Aorta (tissue), 5 donors: ENCODE results near the gene CYP19A1. TPM values are rescaled to one million over a fixed set of nuclear protein-coding genes. Genes with fewer than 3 reads are reported as not detected.

Source experiments
- ATAC-seq: fragments of 200-7000 bp; cut with Tn5 transposase; one replicate; pipeline ENCODE4 v1.9.1; 2022; ENCODE audit warnings: moderate library complexity; ENCODE audit not compliant: low FRiP score
- DNase-seq, 2 donors: peaks; one replicate each; pipeline ENCODE4 v3.0.0-alpha.2; 2020
- H3K27ac ChIP-seq, 2 donors: one replicate each; pipeline ENCODE4 v1.5.1; 2013; ENCODE audit warnings: low read length in 2 of 2, mild to moderate bottlenecking in 2 of 2, moderate library complexity in 2 of 2, control low read depth in 1 of 2, inconsistent platforms in 1 of 2, low read depth in 1 of 2
- H3K27me3 ChIP-seq, 2 donors: one replicate each; pipeline ENCODE4 v1.6.1; 2013; ENCODE audit warnings: control low read depth in 1 of 2, low read length in 1 of 2, mild to moderate bottlenecking in 1 of 2, moderate library complexity in 1 of 2; ENCODE audit not compliant: insufficient read depth in 2 of 2, control insufficient read depth in 1 of 2
- H3K36me3 ChIP-seq, 2 donors: one replicate each; pipeline ENCODE4 v1.6.1; 2013; ENCODE audit warnings: control low read depth in 1 of 2, low read length in 1 of 2, mild to moderate bottlenecking in 1 of 2; ENCODE audit not compliant: insufficient read depth in 2 of 2, control insufficient read depth in 1 of 2
- H3K4me1 ChIP-seq, 2 donors: one replicate each; pipeline ENCODE4 v1.6.1; 2013; ENCODE audit warnings: low read length in 2 of 2, control low read depth in 1 of 2, mild to moderate bottlenecking in 1 of 2, moderate library complexity in 1 of 2; ENCODE audit not compliant: insufficient read depth in 2 of 2, control insufficient read depth in 1 of 2
- H3K4me3 ChIP-seq, 2 donors: one replicate each; pipeline ENCODE4 v1.5.1; 2013; ENCODE audit warnings: low read length in 2 of 2, control low read depth in 1 of 2, mild to moderate bottlenecking in 1 of 2
- H3K9me3 ChIP-seq: one replicate; pipeline ENCODE4 v1.6.1; 2013; ENCODE audit warnings: mild to moderate bottlenecking, low read length; ENCODE audit not compliant: control insufficient read depth
- WGBS, 2 donors: extraction: QIAGEN DNeasy Blood & Tissue Kit; methylation state at CpG; one replicate each; pipeline ENCODE4 v1.1.7; 2013; 5-methylcytosine and 5-hydroxymethylcytosine counted together
- intact Hi-C, 2 donors: fragments of 100-400 bp; cut with DNase I; formaldehyde crosslinking; loops; one replicate each; pipeline versions ENCODE4 v1.14.2 to v1.15.0; 2022
- polyA plus RNA-seq, 2 donors: library from polyadenylated mRNA; stranded (reverse); fragments of 200-250 nt; gene quantifications; one replicate each; pipeline ENCODE4 v1.2.3, GENCODE V29; 2013
- total RNA-seq, 2 donors: library from RNA; stranded (reverse); fragmentation: NEBNext Ultra II Directional; extraction: Animal tissue kit (Norgen Biotek cat#: 25700); gene quantifications; one replicate each; pipeline ENCODE4 v1.2.1, GENCODE V29; 2021
- donor health status: healthy with polysubstance abuse.
- donor health status: Bipolar disorder and iron deficiency.
- donor health status: DM: no; HTN: no; CAD: no.
- donor health status: DM: no; HTN: no; CAD: no.
- donor health status: DM: yes; HTN: yes; CAD: no.

CYP19A1 gene
- total and polyA plus RNA-seq, 4 donors: 0.77 to 4.8 (median 3.8) TPM

GRCh38 chr15:51201581-51201980, 136.8 kb downstream of the CYP19A1 start:
- ATAC-seq (no peak), DNase-seq (no peak)
- Histone ChIP-seq H3K4me1 (peaks cover 0 to 1% of the 10 kb centered on the region in 2 donors), H3K4me3 (no peak overlapping the region), H3K36me3 (no peaks in the 10 kb centered on the region), H3K27me3 (no peaks in the 10 kb centered on the region), H3K27ac (no peak overlapping the region), H3K9me3 (peaks cover 2% of the 10 kb centered on the region)
- intact Hi-C loops: loop anchor here in 1 of 2 donors (10.0 kb wide), 1 partner anchor 63 kb away; no protein-coding TSS in a partner anchor
- 94 to 97% methylated on average over 5 of the region's 5 CpGs for WGBS, 2 donors

GRCh38 chr15:51200792-51201191, 137.6 kb downstream of the CYP19A1 start:
- DNase-seq (no peak), ATAC-seq (no peak)
- Histone ChIP-seq H3K4me3 (no peak overlapping the region), H3K27me3 (no peaks in the 10 kb centered on the region), H3K9me3 (peaks cover 2% of the 10 kb centered on the region), H3K4me1 (peaks cover 0 to 1% of the 10 kb centered on the region in 2 donors), H3K36me3 (no peaks in the 10 kb centered on the region), H3K27ac (no peak overlapping the region)
- 56 to 70% methylated on average over 3 of the region's 3 CpGs for WGBS, 2 donors
- intact Hi-C loops: loop anchor here in 1 of 2 donors (10.0 kb wide), 1 partner anchor 64 kb away; no protein-coding TSS in a partner anchor

DNA sequence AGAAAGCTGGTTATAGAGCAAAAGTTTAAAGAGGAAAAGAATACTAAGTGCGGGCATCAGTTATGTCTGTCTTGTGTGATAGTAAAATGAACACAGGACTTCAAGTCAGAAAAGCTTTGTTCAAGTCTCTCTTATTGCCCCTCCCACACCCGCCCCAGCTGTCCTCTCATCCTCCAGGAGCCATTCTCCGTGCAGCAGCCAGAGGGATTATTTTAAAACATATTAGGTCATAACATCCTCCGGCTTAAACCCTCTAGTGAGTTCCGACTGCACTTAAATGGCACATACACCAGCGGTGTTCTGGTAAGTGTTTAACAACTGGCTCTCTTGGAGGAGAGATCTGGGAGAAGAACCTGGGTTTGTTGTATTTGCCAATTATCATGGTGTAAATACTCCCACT, 138.9 kb downstream of the CYP19A1 start:
- Histone ChIP-seq H3K27ac (no peak overlapping the region), H3K36me3 (no peaks in the 10 kb centered on the region), H3K4me1 (peaks cover 0 to 1% of the 10 kb centered on the region in 2 donors), H3K27me3 (no peaks in the 10 kb centered on the region), H3K9me3 (no peaks in the 10 kb centered on the region), H3K4me3 (no peak overlapping the region)
- intact Hi-C loops: no loop called here
- WGBS, 2 donors: 84 to 88% methylated on average over 6 of the region's 6 CpGs
- ATAC-seq: no peak
- no peak for DNase-seq

- intact Hi-C loops: no loop called here
- peak; percentile 78 for ATAC-seq
Measured at GRCh38 chr15:51198701-51199232, 139.6 kb downstream of the CYP19A1 start.

DNA sequence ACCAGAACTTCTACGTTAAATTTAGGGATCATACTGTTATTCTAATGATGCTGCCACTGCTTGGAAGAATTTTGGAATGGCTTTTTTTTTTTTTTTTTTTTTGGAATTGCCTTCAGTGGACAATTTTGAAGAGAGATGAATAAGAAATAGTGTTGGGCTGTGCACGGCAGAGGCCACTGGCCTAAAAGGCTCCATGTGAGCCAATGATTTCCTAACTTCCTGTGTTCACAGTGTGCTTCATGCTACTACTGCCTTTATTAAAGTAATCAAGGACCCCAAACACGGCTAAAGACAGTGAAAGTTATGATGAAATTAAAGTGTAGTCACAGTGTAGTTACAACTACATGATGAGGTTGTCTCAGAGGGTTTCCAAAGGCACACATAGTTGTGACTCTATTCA, 142.9 kb downstream of the CYP19A1 start:
- no peaks in the 10 kb centered on the region for H3K9me3 ChIP-seq
- H3K4me1 ChIP-seq: peaks cover 2 to 7% of the 10 kb centered on the region in 2 donors
- no peaks in the 10 kb centered on the region for H3K27me3 ChIP-seq
- ATAC-seq (no peak), DNase-seq (no peak)
- H3K36me3 ChIP-seq: no peaks in the 10 kb centered on the region
- intact Hi-C loops: no loop called here
- no peak overlapping the region for H3K4me3 ChIP-seq
- WGBS, 2 donors: 20 to 27% methylated on average over 3 of the region's 3 CpGs
- H3K27ac ChIP-seq: no peak overlapping the region

More at GRCh38 chr15:51198701-51199232, 139.6 kb downstream of the CYP19A1 start:
- no peak overlapping the region for H3K4me3 ChIP-seq
- H3K27me3 ChIP-seq: no peaks in the 10 kb centered on the region
- no peaks in the 10 kb centered on the region for H3K9me3 ChIP-seq
- no peaks in the 10 kb centered on the region for H3K4me1 ChIP-seq
- DNase-seq: peak in 1 of 2 donors; percentile 59
- no peak overlapping the region for H3K27ac ChIP-seq
- no peaks in the 10 kb centered on the region for H3K36me3 ChIP-seq
- WGBS, 2 donors: 37 to 48% methylated on average over 6 of the region's 6 CpGs

- 52 to 85% methylated on average over 2 of the region's 2 CpGs for WGBS, 2 donors
- H3K27ac ChIP-seq: peak overlapping the region in 1 of 2 donors; percentile 68
- intact Hi-C loops: loop anchor here (2.0 to 5.0 kb wide), 2 partner anchors 31 to 33 kb away; no protein-coding TSS in a partner anchor
Measured at GRCh38 chr15:51193979-51194378, 144.4 kb downstream of the CYP19A1 start.

GRCh38 chr15:51193526-51193925, 144.9 kb downstream of the CYP19A1 start:
- peak in 1 of 2 donors; percentile 68 for DNase-seq
- intact Hi-C loops: loop anchor here (2.0 to 5.0 kb wide), 2 partner anchors 31 to 34 kb away; no protein-coding TSS in a partner anchor
- no peaks in the 10 kb centered on the region for H3K27me3 ChIP-seq
- peak; percentile 20 for ATAC-seq
- H3K9me3 ChIP-seq: no peaks in the 10 kb centered on the region
- peaks cover 4 to 7% of the 10 kb centered on the region in 2 donors for H3K4me1 ChIP-seq
- H3K27ac ChIP-seq: peak overlapping the region; percentile 33 to 68
- H3K36me3 ChIP-seq: no peaks in the 10 kb centered on the region
- WGBS, 2 donors: 5 to 6% methylated on average over 6 of the region's 6 CpGs
- H3K4me3 ChIP-seq: no peak overlapping the region

More at GRCh38 chr15:51193979-51194378, 144.4 kb downstream of the CYP19A1 start:
- ATAC-seq (no peak), DNase-seq (no peak)
- H3K9me3 ChIP-seq: no peaks in the 10 kb centered on the region
- peaks cover 4 to 7% of the 10 kb centered on the region in 2 donors for H3K4me1 ChIP-seq
- H3K27me3 ChIP-seq: no peaks in the 10 kb centered on the region
- no peak overlapping the region for H3K4me3 ChIP-seq
- no peaks in the 10 kb centered on the region for H3K36me3 ChIP-seq

DNA sequence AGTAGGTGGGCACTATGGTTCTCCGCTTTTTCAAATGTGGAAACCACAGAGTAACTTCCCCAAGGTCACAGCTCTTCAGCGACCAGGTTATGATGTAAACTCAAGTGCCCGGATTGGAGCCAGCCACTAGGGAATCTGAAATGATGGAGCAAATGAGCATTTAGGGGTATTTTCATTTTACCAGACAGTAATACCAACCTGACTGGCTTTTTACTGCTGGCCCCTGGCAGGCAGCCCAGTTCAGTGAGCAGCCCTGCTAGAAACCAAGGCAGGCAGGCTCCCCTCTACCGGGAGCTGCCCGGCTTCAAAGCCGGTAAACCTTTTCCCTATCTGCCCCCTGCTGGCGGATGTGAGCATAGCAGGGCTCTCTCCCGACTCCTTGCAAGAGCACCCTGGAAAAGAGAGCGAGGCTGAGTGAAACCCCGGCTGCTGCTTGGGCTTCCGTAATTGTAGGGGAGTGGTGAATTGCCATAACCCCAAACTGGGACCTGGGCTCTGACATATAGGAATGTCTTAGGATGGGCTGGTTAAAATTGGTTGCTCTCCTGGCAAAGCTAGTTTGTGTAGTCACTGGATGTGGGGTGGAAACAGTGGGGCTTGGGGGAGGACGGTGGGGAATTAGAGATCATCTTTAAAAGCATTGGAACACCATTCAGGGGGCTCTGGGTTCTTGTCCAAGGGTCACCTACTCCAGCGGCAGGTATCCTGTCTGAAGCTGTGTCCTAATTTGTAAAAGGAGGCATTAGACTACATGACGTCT, 145.7 kb downstream of the CYP19A1 start:
- intact Hi-C loops: loop anchor here (1.0 to 5.0 kb wide), 3 partner anchors 29 to 35 kb away; no protein-coding TSS in a partner anchor
- WGBS, 2 donors: 30 to 31% methylated on average over 14 of the region's 14 CpGs
- Histone ChIP-seq H3K36me3 (no peaks in the 10 kb centered on the region), H3K27me3 (no peaks in the 10 kb centered on the region), H3K4me3 (no peak overlapping the region), H3K27ac (peak overlapping the region; percentile 33 to 68), H3K9me3 (no peaks in the 10 kb centered on the region), H3K4me1 (peaks cover 4 to 7% of the 10 kb centered on the region in 2 donors)
- peak; percentile 92 for ATAC-seq
- DNase-seq: peak; percentile 94 to 97
